ENCODE data around the gene RAB11FIP4.

Gene RAB11FIP4

DNA sequence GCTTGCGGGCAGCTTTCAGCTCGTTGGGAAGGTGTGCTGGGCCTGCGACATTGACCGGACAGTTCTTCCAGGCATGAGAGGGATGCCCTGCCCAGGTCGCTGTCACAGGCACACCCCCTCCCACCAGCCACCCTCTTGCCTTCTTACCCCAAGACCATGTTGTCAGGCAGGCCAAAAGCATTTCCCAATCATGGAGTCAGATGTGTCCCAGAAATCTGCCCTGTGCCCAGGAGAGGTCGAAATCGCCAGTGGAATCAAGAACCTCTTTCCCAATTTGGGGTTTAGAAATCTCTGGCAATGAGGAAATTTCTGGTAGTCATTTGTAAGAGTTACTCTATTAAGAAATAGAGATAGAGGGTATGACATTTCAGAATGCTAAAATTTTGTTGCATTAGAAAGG, 177.1 kb downstream of the RAB11FIP4 start:
- DNase-seq (ENCODE audit: low spot score), result no peak

DNA sequence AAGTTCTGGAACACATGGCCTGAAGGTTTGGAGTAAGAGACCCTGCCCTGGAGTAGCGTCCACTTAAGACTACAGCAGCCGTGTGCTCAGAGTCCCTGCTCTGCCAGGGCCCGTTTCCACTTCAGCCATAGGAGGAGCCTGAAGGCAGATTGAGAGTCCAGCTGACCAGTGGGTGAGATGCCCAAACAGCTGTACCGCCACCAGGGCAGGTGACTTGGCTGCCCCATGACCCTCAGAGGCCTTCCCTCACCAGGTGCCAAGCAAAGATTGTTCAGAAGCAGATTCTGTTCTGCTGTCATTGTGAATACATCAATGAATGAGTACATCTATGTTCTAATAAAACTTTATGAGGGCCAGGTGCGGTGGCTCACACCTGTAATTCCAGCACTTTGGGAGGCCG, 178.8 kb downstream of the RAB11FIP4 start:
- no peak for DNase-seq (ENCODE audit: low spot score)

DNA sequence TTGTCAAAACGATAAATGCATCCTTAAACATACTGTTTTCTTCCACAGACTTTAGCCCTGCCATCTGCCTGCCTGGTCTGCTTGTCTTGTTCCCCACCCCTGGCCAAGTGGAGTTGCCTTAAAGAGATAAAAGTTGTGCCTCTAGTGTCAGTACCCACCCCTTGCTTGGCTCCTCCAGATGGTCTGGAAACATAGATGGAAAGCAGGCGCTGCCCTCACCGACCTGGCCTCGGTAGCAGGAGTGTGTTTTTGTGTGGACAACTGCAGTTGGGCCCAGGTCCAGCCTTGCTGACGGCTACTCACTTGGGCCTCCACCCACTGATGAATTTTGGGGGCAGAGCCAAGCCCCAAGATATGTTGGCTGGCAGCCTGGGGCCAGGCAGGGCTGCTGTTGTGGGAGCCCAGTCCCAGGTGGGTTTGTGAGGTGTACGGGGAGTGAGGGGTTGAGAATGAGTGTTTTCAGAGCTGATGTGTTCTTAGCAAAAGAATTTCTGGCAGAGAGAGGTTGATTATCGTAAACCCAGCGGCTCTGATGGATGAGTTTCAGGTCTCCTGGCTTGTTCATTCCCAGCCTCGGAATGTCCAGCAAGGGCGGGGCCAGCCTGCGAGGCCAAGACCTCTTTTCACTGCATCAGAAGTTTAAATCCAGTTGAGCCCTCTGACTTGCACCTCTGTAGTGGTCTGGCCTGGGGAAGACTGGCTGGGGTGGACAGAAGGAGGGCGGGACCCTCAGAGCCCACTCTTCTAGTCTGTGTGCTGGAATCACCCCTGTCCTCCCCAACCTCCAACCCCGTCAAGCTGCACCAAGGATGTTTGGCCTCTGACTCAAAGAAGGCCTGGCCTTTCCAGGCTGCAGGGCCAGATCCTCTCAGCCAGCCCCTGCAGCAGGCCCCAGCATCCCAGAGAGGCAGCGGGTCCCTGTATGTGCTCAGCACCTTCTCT, 179.7 kb downstream of the RAB11FIP4 start:
- no peak for DNase-seq (ENCODE audit: low spot score)

DNA sequence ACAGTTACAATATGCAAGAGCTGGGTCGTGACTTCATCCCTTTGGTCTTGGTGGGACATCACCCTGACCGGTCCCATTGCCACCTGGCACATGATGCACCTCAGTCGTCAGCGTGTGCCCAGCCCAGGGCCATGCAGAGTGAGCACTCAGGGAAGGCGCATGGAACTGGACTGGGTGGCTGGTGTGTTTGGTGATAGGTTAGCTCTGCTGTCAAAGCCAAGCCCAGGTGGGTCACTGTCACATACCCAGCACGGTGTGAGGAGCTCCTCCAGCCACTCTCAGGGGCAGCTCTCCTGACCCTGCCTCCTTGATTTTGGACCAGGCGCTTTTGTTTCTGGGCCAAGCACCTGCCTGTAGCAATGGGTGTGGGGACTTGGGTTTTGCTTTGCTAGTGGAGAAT, 180.9 kb downstream of the RAB11FIP4 start:
- no peak for DNase-seq (ENCODE audit: low spot score)

DNA sequence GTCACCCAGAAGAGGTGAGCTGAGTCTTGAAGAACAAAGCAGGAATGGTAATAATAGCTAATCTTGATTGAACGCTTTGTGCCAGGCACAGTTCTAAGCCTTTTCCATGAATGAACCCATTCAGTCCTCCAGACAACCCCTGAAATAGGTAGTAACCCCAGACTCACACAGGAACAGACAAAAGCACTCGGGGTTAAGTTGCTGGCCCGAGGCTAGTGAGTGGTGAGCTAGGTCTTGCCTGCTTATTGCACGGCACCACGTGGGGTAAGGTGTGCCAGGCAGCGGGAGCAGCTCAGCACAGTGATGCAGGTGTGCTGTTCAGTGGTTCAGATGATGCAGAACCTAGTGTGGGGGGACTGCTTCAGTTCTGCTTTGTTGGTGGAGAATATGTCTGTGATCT, 181.6 kb downstream of the RAB11FIP4 start:
- no peak for DNase-seq (ENCODE audit: low spot score)

DNA sequence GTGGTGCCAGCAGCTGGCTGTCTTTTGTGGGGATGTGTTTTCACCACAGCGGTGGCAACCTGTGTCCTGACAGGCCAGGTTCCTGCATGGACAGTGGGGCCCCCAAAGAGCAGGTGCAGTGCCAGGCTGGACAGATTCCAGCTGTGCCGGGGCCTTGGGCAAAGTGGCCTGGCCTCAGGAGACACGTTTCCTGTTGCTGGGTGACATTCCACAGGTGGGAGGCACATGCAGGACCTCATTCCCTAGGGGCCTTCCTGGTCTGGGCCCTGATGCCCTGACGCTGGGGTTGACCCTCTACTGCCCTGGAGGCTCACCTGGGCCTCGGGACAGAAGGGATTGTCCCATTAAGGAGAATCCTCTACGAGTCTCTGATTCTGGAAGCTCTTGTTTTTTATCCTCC, 182.4 kb downstream of the RAB11FIP4 start:
- no peak for DNase-seq (ENCODE audit: low spot score)

DNA sequence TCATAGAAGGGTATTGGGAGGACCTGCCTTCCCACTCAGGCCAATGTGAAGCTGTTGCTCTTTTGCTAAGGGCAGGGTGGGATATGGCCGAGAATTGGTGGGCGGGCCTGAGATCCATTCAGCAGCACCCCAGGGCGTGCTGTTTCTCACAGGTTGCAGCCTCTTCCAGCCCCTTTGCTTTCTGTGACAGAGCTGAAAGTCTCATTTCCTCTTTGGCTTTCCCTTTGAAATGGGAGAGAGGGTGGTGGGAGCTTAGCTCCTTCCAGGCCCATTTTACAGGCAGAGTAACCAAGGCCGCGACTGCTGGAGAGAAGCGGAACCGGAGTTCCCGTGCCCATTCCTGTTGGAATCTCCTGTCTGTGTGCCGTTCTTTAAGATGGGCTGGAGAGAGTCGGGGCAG, 183.0 kb downstream of the RAB11FIP4 start:
- no peak for DNase-seq (ENCODE audit: low spot score)

DNA sequence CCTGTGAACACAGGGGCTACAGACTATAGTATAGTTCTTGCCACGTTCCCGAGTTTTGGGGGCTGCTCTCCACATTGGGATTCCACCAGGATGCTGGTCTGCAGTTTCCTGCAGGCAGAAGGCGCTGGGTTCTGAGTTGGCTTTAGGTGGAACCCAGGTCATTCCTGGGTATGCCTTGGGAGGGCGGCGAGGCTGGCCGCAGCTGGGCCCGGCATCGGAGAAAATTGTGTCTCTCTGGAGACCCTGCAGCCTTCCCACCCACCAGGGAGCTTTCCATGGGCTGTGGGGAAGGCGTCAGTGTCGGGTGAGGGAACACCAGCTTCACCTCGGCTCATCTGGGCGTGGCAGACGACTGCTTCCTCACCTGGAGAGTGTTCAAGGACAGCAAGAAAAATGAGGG, 183.6 kb downstream of the RAB11FIP4 start:
- no peak for DNase-seq (ENCODE audit: low spot score)

DNA sequence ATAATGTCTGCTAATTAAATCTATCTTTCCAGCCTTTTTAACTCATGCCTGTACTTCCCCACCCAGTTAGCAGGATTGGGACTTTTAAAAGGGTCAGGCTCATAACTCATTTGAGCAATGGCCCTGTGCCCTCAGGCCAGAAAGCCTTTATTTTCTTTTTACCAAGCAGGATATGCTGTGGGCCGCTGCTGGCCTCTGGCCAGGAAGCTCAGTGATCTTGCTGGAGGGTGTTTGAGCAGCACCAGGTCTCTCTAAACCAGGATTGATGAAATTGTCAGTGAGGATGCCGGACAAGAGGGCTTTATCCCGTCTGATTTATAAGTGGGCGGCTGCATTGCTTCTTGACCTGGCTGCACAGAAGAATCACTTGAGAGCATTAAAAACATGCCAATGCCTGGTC, 187.8 kb downstream of the RAB11FIP4 start:
- DNase-seq (ENCODE audit: low spot score), result no peak

DNA sequence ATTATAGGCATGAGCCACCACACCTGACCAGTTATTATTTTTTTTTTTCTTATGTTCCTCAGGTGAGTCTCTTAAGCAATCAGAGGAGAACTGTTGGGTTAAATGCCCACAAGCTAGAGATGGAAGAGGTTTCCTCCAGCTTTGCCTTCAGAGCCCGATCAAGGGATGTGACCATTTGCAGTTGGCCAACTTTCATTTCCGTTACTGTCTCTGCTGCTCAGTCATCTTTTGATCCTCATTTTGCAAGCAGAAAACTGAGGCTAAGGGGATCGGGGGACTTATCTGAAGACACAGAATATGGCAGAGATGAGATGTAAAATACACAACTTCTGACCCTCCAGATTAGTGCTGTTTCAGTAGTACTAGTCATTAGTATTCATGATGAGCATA, 188.8 kb downstream of the RAB11FIP4 start:
- no peak for DNase-seq (ENCODE audit: low spot score)

DNA sequence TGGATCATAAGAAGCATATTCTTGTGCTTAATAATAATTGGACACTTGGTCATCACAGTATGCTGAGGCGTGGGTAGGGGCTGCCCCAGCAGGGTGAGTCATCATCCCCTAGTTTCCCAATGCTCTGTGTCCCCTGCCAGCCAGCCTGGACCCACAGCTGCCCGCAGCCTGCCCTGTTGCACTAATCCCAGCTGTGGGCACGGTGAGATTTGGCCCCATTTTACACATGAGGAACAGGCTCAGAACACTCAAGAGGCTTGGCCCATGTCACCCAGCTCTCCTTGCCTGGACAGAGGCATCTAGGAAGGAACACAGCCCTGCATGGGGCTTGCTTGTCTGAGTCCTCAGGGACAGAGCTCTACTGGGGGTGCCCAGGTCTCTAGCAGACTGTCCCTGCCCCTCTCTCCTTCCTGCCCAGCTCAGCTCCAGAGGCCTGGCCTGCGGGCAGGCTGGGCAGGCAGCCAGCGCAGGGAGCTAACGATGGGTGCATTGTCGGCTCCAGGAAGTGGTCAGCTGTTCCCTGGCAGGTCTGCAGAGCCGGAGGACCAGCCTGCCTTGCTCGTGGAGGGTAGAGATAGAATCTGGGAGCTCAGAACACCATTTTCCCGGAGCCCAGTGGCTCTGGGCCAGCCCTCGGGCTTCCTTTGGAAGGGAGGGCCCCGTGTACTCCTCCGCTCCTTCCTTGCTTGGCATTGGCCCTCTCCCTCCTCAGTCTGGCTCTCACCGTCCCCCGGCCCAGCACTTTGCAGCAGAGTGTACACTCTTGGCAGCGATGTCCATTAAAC, 189.4 kb downstream of the RAB11FIP4 start:
- DNase-seq (ENCODE audit: low spot score), result no peak

DNA sequence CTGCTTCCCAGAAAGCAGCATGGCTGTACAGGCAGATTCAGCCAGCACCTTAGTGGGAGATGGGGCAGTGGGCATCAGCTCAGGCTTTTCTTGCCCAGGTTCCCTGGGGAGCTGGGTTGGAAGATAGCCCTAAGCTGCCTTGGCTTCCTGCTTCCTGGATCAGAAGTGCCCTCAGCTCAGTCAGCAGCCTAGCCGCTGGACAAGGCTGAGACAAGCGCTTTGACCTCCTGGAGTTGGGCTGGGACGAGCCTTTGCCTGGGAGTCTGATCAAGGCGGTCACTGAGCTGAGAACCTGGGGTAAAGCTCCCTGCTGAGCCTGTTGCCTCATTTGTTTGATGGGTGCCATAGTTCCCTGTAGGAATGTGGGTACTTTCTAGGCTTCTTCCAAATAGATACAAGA, 190.0 kb downstream of the RAB11FIP4 start:
- DNase-seq (ENCODE audit: low spot score), result no peak

DNA sequence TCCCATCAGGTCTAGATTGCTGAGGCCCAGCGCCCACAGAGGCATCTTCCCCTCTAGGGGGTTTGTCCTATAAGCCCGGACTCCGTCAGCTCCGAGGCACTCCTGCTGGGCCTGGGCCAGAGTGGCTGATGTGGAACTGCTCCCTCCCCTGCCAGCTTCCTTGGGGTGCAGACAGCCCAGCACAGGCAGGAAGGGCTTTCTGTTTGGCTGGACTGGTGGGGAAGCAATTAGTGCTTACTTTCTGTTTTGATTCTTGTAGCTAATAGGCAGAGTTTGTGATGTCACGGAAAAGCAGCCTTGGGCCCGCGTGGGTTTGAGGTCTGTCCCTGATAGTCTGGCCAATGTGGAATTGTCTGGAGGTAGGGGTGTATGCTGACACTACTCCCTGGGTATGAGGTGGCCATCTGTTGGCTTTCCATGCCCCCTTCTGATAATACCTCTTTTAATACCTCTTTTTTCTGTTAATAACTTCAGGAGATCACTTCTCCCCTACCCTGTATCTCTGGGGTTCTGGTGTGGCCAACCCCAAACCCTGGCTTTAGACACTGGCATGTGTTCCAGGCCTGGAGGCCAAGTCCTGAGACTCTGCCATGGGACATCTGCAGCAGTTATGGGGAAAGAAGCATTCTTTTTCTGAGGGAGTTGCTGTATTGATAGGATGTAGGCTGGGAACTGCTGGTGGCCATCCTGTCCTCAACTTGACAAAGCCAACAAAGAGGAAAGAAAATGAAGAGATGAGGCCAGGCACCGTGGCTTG, 190.9 kb downstream of the RAB11FIP4 start:
- DNase-seq (ENCODE audit: low spot score), result no peak

DNA sequence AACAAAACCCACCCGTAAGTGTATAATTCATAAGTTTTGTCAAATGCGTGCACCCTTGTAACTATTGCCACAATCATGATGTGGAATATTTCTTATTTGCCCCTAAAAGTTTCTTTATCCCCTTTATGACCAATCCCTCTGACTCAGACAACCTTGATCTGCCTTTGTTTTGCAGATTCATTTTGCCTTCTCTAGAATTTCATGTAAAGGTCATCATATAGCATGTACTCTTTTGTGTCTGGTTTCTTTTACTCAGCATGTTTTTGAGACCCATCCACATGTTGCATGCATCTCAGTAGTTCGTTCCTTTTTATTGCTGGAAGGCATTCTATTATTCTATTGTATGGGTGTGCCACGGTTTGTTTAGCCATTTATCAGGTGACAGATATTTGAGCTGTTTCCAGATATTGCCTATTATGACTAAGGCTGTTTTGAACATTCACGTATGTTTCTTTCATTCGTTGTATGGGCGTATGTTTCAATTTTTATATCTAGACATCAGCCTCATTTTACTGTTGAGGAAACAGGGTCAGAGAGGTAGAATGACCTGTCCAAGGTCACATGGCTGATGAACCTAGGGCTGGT, 192.4 kb downstream of the RAB11FIP4 start:
- DNase-seq (ENCODE audit: low spot score), result no peak

DNA sequence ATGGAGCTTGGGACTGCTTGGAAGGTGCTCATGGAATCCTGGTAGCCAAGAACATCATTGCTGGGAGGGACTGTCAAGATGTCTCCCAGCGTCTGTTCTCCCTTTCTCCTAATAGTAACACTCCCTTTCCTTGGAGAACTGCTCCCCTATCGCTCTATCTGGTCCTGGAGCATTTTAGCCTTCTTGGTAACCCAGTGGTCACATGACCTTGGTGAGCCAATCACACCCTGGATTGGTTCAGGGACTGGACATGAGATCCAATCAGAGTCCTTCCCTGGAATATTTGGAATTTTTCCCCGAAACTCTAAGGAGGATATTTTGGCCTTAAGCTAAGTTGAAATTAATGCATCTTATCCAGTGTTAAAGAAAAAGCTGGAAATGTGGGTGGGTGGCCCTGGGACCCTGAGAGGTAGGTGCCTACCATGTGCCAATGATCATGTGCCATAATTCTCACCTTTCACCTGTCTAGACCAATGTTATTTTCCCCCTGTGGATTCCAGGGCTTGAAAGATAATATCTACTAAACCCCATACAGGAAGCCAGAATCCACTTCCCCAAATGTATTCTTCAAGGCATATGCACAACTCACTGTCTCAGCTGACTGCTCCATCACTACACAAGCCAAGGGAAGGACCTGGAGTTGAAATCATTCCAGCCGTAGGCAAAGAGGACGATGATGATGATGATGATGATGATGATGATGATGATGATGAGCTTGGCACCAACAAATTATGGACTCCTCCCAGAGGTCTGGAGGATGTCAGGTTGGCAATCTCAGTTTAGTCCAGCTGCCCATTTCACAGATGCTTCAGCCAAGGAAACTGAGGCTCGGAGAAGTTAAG, 193.2 kb downstream of the RAB11FIP4 start:
- no peak for DNase-seq (ENCODE audit: low spot score)

DNA sequence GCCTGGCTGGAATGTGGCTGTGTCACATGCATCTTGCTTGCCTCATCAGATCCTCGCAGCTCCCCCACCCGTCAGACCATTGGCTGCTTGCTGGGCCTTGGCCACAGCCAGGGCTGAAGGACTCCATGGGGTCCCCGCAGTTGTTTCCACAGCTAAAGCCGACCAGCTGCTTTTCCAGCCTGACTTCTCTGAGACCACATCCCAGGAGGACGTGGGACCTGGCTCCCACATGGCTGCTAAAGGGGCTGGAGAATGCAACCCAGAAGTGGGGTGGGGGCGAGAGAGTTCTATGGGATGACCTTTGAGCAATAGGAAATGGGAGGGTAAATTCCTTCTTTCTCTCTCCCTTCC, 193.8 kb downstream of the RAB11FIP4 start:
- DNase-seq (ENCODE audit: low spot score), result no peak

DNA sequence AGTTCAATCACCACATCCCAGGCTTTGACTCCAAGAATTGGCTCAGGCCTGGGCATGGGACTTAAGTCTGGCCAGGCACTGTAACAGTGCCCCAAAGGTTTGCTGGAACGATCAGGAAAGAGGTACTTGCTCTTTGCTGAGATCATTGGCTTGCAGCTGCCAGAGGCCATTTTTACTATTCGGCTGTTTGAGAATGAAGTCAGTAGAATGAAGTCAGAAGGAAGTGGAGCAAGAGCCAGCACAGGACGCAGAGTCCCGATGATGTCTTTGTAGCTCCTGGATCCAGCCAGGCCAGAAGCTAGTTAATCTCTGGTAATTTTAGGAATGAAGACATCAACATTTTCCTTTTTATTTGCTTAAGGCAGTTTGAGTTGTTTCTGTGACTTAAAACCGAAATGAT, 195.5 kb downstream of the RAB11FIP4 start:
- no peak for DNase-seq (ENCODE audit: low spot score)

DNA sequence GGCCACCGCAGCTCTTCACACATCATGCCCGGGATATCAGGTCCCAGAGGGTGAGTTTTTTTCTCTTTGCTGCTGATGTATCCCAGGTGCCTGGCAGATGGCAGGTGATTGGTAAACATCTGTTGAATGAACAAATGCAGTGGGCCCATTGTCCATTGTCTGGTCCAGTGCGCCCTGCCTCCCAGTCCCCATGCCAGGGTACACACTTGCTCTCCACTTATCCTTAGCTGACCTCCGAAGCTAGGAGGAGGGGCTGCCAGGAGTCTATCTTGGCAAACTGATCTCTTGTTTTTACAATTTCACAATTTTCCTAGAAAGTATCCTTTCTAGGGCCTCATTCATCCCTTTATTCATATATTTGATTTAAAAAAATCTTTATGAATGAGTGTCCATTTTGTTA, 196.0 kb downstream of the RAB11FIP4 start:
- no peak for DNase-seq (ENCODE audit: low spot score)
